Myometrial cell (primary cell): ENCODE results near the gene RSRC2. TPM values are rescaled to one million over a fixed set of nuclear protein-coding genes. Genes with fewer than 3 reads are reported as not detected.

Experiments
- total RNA-seq: library from RNA; depleted of rRNA; stranded (reverse); fragments of >200 nt; gene quantifications from 2 replicates; pipeline ENCODE4 v1.2.3, GENCODE V29; 2015

Gene RSRC2
- total RNA-seq = 16.7 and 30.1 TPM in 2 replicates

GRCh38 chr12:122526683-122527477, at the start of gene RSRC2, which contains the start of gene KNTC1:
RSRC2 (minus strand) TSS chr12:122526936; CDS start chr12:122526853, 83 bp downstream.
KNTC1 (plus strand) TSS chr12:122527249; CDS start chr12:122530064, 2,815 bp downstream.

GRCh38 chr12:122500685-122501488, 25.8 kb downstream of the RSRC2 start, which contains the start of gene ZCCHC8:
ZCCHC8 (minus strand) TSS chr12:122500932; CDS start chr12:122500840, 92 bp downstream.

Other genes starting within 250 kb of the RSRC2 start
- gene CLIP1, start 104.3 kb downstream of the RSRC2 start, total RNA-seq = 20.2 and 43.2 TPM in 2 replicates
- 15.9 and 16.0 TPM in 2 replicates for gene ZCCHC8, start 26.0 kb downstream of the RSRC2 start, total RNA-seq
- 16.7 and 33.5 TPM in 2 replicates for gene KNTC1, start 313 bp upstream of the RSRC2 start, total RNA-seq
- not detected in 2 replicates for gene HCAR2, start 176.4 kb upstream of the RSRC2 start, total RNA-seq
- gene HCAR3, start 189.9 kb upstream of the RSRC2 start, total RNA-seq = not detected in 2 replicates
- 3.2 and 3.4 TPM in 2 replicates for gene HCAR1, start 203.9 kb upstream of the RSRC2 start, total RNA-seq
- gene DENR, start 225.9 kb upstream of the RSRC2 start, total RNA-seq = 28.8 and 42.5 TPM in 2 replicates
- under 0.01 TPM in 1 of 2 replicates, not detected in the other for gene CCDC62, start 247.6 kb upstream of the RSRC2 start, total RNA-seq